NK-92 treated with Interleukin-12 subunit alpha and Interleukin-12 subunit beta, amount 100 ng/mL, for 24 hours (cell line): ENCODE data around the gene CUL1.

Experiments
- DNase-seq: peaks from one replicate; lab custom pipeline; 2025; lab: John Stamatoyannopoulos, UW

Gene CUL1

DNA sequence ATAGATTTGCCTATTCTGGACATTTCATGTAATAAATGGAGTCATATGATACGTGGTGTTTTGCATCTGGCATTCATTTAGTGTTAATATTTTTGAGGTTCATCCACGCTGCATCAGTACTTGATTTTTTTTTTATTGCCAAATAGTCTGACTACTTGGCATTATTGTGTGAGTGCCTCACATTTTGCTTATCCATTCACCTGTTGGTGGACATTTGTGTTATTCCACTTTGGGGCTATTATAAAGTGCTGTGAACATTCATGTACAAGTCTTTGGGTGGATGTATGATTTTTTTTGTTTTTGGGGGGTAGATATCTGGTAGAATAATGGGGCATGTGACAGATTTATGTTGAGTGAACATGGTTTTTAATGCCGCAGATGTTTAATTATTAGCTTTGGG lies 19.7 kb downstream of the CUL1 start:
- no peak for DNase-seq

DNA sequence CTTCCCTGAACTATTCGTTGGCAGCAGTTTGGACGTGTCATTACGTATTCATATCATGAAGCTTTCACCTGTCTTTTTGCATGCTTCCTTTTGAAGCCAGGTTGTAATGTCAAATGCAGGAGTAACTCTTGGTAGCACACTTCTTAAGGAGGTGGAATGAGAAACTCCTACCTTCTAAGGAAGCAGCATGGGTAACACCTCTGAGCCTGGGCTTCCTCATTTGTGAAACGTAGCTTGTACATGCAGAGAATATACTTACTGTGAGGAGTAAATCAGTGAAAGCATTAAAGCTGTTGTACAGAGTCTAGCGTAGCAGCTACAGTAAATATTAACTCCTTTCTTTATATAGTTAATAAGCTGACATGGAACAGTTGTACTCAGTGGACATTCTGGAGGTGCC lies 21.1 kb downstream of the CUL1 start:
- DNase-seq = no peak

DNA sequence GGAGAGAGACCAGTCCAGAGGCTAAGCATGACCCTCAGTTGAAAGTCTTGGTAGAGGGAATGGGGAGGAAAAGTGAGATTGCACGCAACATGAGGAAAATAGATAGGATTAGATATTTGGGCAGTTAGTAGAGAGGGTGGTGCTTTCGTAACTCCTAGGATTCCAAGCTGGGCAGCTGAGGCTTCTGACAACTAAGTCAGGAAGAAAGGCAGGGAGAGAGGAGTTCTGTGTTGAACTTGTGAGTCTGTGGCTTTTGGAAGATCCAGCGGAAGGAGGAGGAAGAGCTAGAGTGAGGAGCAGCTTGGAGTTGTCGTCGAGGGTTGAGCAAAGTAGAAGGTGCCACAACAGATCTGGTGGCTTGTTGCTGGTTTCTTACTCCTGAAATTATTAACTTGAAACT lies 21.8 kb downstream of the CUL1 start:
- no peak for DNase-seq

DNA sequence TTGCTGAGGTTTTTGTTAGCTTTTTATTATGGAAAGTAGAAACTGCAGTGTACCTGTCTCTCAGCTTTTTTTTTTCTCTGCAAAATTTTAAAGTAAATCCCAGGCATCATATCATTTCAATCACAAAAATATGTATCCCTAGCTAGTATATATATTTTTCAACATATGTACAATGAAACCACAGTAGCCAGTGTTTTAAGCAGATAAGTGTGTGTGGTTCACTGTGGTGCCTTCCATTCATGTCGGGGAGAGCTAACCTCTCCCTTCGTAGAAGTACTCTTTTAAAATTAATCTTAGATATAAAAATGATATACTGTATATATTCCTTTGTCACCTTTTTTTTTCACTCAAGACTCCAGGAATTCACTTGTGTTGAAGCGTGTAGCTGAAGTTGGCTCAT lies 22.7 kb downstream of the CUL1 start:
- no peak for DNase-seq

DNA sequence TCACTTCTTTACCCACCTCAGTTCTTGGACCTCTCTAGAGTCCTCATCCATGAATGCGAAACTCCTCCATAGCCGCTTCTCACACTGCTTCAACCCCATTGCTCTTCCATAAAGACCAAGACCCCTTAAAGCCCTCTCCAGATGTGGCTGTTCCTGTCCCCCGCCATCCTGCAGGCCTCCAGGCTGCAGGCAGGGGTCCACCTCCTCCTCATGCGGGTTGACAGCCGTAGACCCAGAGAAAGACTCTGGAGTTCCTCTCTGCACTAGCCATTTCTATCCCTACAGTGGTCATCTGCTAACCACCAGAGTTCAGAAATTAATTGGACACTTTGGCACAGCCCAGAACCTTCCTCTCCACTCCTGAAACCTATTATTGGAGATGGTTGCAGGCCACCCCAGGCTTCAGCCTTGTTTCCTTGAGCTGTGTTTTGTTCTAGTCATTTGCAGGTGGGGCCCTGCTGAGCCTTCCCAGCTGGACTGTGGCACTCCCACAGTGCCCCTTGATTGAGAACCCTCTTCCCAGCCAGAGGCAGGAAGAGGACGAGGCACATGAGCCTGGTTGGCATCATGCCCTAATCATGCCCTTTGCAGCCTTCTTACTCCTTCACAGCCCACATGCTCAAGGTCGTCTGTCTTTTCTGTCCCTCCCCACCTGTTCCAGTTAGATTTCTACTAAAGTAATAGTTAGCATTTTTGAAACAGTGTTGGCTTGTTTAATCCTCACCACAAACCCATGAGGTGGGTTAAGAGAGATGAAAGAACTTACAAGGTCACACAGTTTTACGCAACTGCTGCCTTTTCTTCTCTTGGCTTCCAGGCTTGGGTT lies 23.9 kb downstream of the CUL1 start:
- DNase-seq = no peak

DNA sequence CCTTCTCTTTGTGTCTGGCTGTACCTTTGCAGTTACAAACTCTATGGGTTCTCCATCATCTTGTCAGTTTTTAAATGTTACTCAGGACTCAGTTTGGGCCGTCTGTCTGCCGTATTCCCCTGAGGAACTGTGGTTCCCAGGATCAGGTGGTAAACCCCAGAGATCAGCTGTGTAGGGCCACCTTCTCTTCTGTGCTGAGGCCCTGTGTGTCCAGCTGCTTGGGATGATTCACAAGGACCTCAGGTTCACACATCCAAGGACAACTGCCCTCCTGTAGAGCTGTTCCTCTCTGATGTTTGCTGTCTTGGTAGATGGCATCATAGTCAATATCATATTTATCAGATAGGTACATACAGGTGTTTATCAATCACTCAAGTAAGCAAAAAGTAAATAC lies 24.5 kb downstream of the CUL1 start:
- DNase-seq = no peak

DNA sequence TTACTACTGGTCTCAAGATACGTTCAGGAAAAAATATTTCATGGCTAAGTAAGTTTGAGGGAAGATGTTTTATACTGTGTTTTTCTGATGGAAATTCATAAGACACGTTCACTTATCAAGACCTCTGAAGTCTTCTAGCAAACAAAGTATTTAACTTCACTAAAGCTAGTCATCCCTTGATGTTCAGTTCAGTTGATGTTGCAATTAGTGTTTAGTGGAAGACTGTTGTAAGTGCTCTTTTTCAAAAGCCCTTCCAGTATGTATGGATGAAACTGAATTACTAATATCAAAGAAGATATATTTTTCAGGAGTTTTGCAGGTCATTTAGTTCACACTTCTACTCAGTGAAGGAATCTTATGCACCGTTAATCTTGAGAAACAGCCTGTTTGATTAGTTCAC lies 25.1 kb downstream of the CUL1 start:
- no peak for DNase-seq

DNA sequence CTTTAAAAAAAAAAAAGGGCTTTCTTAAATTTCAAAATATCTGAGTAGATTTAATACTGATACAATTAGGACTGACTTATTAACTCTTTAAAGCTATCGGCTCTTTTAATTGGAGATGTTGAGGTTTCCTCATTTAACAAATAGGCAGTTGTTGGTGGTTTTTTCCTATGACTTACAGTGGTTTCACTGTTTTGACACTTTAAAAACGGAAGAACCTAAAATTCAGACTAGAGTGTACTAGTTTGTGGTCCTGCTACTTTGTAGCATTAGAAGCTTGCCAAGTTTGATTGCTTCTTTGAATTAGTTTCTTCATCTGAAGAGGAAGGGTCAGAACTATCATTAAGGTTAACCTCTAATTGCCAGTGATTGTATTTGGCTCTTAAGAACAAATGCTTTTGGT lies 27.7 kb downstream of the CUL1 start:
- no peak for DNase-seq

DNA sequence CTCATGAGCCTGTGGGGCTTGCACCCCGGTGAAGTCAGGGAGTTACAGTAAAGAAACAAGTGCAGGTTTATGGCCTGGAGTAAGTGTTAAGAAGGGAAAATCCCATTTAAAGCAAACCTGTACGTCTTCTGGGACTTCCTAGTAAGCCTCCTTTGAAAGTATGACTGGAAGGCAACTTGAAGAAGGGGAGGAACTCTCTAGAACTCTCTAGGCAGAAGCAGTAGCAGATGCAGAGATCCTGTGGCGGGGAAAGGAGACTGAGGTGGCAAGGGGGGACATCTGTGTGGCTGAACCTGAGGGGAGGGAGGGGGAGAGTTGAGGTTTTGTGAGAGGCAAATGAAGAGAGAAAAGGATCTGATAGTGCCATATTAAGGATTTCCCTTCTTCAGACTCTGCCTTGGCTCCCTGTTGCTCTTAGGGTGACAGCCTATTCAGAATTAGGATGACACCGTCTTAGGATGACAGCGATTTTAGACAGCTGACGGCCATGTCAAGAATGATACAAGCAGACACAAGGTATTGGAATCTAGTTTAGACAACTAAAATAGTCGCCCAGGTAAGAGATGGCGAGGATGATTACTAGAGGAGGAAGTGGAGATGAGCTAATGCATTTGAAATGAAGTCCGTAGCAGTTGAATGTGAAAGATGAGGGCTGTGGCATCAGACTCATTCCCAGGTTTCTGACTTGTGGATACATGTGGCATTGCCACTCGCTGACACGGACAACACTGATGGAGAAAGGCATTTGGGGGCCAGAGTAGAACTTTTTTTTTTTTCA lies 29.0 kb downstream of the CUL1 start:
- DNase-seq = no peak

DNA sequence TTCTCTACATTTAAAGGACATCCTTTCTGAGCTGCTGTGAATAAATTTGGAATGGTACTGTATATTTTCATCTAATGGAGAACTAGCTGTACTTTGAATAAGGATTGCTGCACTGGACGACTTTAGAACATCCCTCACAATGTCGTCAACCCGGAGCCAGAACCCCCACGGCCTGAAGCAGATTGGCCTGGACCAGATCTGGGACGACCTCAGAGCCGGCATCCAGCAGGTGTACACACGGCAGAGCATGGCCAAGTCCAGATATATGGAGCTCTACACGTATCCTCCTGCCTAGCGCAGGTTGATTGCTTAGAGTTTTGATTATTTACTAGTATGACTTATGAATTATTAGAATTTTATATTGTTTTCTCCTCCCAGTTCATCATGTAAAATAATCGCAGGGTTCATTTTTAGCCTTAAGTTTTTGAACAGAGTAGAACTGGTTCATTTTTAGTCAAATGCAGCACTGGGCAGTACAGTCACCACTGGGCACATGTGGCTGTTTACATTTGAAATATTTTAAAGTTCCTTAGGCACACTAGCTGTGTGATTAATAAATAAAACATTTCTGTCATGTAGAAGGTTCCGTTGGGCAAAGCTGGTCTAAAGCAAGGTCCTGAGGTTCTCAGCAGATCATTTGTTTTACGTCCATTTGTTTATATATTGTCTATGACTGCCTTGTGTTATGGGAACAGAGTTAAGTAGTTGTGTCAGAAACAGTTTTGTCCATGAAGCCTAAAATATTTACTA lies 31.5 kb downstream of the CUL1 start:
- DNase-seq = no peak

DNA sequence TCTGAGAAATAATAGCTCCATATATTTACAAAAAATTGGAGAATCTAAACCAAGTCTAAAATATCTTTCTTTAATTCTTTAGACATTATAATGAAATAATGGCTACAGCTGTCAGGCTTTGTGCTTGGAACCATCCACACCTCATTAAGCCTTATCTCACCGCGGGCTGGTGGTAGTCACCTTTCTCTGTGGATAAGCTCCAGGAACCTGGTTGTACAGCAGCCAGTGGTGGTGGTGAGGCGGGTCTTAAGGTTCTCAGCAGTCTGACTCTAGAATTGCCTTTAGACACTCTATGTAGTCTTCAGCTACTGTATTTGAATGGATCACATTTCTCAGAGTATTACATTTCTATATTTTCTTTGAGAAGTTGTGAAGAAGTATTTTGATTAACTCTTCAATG lies 34.2 kb downstream of the CUL1 start:
- DNase-seq = no peak

DNA sequence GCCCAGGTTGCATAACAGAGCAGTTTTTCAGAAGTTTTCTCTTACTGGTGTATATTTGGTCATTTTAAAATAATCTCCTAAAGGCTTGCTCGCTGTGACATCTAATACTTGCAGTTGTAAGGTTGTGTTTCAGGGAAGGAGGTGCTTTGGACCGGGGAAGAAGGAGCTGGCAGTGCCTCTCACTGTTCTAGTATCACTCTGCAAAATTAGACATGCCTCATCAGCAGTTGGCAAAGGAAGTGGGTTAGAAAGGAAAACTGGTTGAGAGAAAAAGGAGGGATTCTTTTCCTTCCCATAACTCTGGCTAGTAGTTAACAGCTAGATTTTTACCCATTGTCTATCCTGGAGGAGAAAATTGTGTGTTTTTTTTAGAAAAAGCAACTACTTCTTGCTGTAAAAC lies 34.8 kb downstream of the CUL1 start:
- no peak for DNase-seq

DNA sequence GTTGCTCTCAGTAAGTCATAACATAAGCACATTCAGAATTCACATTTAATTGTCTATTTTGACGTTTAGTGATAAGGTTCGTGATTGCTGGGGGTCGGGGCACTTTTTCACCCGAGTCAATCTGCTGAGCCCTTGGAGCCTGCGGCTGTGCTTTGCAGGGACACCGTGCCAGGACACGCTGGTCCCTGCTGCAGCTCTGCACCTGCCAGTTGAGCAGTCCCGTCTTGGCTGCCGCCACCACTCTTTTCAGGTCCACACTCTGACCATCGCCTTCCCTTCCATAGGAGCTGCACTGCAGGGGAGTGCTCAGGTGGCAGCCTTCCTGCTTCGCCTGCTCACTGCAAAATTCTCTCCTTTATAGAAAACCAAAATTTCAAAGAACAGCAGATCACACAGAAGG lies 36.4 kb downstream of the CUL1 start:
- no peak for DNase-seq

DNA sequence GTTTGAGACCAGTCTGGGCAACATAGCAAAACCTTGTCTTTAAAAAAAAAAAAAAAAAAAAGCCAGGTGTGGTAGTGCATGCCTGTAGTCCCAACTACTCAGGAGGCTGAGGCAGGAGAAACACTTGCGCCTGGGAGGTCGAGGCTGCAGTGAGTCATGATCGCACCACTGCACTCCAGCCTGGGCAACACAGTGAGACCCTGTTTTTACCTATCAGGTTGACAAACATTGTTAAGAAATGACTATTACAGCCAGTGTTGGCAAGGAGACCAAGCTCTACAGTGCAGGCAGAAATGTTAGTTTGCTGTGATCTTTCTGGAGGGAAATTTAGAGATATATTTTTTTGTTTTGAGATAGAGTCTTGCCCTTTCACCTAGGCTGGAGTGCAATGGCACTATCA lies 37.3 kb downstream of the CUL1 start:
- no peak for DNase-seq

DNA sequence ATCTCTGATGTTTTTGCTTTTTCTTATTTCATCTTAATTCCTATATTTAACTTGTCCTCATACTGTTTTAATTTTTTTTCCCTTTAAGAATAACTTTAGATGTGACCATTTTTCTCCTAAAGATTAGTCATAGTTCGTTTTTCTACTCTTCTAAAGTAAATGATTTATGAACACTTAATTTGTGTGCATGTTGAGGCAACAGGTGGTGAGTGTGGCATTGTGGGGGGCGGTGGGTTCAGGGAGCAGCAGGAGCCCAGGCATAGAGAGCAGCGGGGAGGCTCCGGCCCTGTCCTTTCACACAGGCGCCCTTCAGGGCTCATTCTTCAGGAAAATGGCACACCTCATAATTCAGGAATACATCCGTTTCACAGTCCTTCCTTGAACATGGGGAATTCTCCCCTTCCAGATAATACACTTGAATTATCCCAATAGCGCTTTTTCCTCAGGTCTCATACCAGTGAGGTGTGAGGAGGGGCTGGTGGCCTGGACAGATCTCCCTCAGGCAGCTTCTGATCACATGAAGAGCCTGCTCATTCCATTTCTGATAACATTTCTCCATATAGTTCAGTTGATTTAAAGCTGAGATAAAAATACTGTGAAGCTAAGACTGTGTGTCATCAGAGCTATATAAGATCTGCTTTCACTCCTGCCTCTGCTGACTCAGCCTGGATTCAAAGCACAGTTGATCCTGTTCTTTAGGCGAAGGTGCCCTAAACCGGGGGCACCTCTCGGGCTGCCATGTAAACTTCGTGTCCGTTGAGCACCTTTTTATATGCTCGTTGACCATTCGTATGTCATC lies 40.2 kb downstream of the CUL1 start:
- DNase-seq = no peak

DNA sequence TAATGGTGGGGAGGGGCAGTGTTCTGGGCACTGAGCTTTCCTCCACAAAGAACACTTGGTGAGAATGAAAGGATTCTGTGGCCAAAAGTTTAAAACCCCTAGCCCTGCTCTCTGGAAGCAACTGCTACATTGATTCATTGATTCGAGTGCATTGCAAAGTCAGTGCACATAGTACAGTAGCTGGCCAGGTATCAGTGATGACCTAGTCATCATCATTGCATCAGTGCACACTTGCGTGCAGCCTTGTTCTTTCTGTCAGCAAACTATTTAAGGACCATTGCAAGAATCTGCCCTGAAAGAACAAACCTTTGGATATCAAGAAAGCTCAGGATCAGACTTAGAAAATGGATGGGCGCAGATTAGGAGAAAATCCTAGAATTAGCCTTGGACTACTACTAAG lies 47.4 kb downstream of the CUL1 start:
- DNase-seq = no peak

DNA sequence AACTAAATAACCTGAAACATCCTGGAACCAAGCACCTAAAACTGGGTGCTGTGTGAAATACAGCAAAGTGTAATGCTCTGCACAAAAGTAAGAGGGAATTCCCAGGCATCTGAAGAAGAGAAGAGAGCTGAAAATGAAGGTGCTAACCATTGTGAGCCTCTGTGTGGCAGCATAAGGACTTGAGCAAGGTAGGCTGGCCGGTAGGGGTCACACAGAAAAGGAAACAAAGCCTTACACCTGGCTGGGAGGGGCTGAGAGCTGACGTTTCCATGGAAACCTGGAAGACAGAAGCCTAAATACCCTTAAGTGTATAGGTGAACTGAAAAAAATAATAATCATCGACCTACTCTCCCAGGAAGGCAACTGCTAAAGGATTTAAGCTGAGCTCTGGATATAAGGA lies 48.6 kb downstream of the CUL1 start:
- DNase-seq = no peak

DNA sequence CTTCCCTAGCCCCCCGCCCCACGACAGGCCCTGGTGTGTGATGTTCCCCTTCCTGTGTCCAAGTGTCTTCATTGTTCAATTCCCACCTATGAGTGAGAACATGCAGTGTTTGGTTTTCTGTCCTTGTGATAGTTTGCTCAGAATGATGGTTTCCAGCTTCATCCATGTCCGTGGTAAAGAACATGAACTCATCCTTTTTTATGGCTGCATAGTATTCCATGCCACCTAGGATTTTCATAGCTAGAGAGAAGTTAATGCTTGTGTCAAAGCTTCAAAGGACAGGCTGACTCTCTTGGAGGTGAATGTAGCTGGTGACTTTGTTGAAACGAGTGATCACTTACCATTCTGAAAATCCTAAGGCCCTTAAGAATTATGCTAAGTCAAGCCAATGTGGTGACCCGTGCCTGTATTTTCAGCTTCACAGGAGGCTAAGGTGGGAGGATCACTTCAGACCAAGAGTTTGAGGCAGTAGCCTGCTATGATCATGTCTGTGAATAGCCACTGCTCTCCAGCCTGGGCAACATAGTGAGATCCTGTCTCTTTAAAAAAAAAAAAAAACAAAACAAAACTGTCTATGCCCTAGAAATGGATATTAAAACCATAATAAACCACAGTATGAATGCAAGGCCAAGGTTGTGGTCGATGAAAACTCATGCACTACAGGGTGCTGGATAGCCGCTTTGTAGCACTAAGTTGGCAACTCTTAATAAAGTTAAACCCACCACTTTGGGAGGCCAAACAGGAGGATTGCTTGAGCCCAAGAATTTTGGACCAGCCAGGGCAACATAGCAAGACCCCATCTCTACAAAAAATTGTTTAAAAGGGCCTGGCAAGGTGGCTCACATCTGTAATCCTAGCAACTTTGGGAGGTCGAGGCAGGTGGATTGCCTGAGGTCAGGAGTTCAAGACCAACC lies 52.0 kb downstream of the CUL1 start:
- no peak for DNase-seq

DNA sequence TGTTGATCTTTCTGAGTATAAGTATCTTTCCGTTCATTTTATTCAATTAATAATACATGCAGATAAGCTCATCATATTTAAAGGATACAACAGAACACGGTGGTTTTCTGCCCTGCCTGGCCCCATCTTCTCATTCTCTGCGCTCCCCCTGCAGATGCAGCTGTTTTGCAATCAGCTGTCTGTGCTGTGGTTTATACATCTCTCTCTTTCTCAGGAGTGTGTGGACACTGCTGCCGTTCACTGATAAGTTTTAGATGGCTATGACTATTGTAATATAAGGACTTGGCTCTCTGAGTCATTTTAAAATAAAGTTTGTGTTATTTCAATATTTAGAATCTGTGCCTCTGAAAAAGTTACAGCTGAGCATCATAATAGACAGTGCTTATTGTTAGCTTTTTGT lies 54.5 kb downstream of the CUL1 start:
- DNase-seq = no peak

DNA sequence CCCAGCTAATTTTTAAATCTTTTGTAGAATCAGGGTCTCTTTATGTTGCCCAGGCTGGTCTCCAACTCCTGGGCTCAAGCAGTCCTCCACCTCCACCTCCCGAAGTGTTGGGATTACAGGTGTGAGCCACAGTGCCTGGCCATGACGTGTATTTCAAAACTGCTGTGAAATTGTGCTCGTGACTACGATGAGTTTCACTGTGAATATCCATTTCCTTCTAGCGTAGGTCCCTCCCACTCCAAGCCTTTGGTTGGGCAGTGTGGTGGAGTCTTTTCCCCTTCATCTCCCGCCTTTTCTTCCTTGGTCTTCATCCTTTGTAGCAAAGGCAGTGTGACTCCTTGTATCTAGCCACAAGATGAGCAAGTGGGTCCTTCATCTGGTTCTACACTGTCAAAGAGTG lies 56.2 kb downstream of the CUL1 start:
- no peak for DNase-seq
